Fibroblast of the conjunctiva (primary cell): ENCODE measurements around the gene SKP1.

Experiments used
- DNase-seq: peaks from one replicate; pipeline ENCODE4 v3.0.0-alpha.2; 2010; ENCODE audit warnings: low read depth

SKP1 gene

GRCh38 chr5:134113902-134114875 is 62.6 kb downstream of the SKP1 start, which contains the start of gene TCF7:
Gene TCF7, plus strand, starts transcription at chr5:134114681. Its CDS starts 226 bp downstream, at chr5:134114907.
- peak; percentile 43 for DNase-seq

- DNase-seq: no peak
Observed at GRCh38 chr5:134113363-134113889, 63.3 kb downstream of the SKP1 start.

GRCh38 chr5:134112726-134113362 is 63.9 kb downstream of the SKP1 start:
- DNase-seq: no peak

GRCh38 chr5:134111741-134112647 is 64.8 kb downstream of the SKP1 start:
- DNase-seq: no peak

DNA sequence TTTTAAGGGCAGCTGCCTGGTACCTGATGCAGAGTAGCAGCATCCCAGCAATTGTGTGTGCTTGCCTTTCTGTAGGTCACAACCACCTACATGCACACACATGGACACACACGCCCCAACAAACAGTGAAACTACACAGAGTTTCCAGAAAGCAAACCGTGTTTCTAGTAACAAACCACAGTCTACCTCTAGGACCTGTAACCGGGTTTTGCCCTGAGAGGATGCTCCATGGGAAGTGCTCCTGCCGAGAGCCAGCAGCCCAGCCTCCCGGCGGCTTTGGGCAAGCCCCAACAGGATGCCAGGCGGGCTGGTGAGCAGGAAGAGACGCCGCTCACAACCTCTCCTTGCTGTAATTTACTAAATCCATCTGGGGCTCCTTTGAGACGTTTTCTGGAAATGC is 66.4 kb downstream of the SKP1 start:
- no peak for DNase-seq

DNA sequence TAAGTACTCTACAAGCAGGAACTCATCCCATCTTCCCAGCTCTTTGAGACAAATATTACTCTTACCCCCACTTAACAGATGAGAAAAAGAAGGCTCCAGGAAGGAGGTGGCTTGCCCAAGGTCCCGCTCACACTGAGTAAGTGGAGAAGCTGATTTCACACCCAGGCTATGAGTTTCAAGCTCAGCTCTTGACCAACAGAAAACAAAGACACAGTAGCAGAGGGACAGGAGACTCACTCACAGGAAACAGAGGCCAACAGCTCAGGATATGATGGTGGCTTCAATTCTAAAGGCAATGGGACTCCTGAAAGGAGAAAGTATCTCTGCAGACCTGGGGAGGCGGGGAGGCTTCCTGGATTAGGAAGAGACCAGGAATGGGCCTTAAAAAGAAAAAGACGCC is 69.0 kb downstream of the SKP1 start:
- DNase-seq: no peak

DNA sequence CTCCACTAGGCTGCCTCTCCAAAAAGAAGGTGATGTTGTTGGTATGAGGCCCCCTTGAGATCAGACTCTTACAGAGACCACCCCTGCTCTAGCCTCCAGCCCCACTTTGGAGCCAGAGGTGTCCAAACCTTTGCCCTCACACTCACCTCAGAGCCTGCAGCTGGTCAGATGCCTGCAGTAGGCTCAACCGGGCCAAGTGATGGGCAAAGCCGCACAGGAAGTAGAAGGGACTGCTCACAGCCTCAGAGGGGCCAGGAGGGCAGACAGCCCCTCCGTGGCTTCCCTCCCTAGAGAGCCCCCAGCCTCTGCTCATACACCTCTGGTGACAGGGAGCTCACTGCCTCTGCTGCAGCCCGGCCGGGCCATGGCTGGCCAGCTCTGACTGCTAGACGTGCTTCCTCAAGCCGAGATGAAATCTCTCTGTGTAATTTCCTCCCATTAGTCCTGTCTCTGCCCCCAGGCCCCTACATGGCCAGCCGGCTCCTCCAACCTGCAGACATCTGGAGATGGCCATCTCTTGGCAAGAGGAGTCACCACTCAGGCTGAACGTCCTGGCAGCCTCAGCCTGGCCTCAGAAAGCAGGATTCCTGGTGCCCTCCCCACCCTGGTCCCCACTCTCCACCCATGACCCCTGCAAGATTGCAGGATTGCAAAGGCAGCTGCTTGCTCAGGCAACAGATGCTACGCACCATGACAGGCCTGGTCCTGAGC is 69.6 kb downstream of the SKP1 start:
- DNase-seq: no peak

DNA sequence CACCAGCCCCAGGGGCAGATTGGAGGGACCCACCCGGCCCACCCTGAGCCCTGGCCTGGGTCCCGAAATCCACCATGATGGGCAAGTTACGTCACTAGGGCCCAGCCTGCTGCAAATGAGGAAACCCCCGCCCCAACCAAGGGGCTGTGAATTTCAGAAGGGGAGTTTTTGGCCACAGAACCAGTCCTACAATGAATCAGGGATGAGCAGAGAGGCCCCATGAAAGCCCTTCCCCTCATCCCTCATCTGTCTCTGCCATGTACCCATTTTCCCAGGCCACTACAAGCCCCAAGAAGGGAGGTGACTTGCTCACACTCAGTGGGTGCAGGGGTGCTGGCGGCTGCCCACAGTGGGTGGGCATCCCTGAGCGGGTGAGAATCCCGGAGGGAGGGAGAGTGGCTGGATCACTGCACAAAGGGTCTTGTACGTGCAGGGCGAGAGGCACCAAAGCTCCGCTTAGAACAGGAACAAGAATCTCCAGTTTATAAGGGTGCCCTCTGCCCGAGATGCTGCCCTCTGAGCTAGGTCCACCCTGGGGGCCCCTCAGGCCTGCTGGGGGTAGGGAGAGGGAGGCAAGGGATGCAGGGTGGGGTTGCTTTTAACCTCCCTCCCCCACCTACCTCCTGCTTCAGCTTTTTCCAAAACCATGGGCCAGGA is 72.6 kb downstream of the SKP1 start:
- no peak for DNase-seq

GRCh38 chr5:134103397-134103796 is 73.4 kb downstream of the SKP1 start:
- DNase-seq: no peak

DNA sequence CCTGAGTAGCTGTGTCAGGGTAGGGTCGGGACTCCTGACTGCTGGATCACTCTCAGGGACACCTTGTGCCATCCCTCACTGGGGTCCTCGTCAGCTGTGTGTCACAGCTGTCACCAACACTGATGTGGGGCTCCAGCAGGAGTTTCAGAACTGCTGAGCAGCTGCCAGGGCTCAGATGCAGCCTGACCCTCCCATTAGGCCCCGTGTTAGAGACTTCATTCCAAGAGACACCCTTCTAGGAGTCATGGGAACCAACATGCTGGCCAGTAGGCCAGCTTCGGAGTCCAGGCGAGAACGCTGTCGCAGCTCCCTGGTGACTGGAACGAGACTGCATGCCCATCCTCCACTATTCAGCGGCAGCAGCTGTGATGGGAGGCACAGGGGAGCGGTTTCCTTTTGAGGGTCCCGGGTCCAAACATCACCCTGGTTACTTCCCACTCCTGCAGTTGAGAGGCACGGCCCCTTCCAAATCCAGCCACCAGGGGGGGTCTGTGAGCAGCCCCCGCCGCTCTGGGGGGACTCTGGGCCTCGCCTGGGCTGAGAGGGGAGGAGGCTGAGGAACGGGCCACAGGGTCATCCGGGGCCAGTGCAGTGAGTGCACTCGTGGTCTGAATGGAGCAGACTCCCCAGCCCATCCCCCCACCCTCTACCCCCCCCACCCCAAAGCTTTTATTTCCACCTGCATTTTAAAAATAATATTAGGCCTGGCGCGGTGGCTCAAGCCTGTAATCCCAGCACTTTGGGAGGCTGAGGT is 74.9 kb downstream of the SKP1 start:
- DNase-seq: no peak

DNA sequence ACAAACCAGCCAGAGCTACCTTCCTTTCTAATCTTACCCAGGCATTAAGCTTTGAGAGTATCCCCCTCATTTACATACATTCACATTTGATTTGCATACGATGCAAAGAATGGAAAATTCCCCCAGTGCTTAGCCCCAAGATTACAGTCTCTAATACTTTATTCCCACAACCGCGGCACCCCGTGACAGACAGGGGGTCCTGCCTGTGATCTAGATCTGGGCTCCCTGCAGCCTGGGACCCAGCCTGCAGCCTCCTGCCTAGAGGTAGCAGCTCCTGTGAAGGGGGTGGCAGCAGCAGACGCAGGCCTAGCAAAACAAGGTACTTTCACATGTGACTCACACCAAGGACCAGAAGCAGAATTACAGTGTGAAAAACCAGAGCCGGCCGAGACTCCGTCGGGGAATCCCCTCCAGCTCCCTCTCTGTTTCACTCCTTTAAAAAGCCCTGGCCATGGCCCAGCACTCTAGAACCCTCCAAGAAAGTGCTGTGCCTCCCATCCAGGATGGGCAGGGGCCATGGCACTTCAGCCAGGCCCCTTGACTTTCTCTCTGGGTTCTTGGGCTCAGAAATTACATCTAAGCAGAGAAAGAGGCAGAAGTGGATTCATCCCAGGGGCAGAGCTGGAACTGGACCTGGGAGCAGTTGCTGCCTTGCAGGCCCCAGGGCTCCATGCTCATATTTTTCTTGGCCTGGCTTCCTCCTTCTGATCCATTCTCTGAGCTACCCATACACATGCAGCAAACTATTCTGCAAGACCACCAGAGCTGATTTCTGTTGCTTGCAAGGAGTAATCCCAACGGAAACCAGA is 76.3 kb downstream of the SKP1 start:
- peak; percentile 22 for DNase-seq

- no peak for DNase-seq
Observed at GRCh38 chr5:134099939-134100282, 76.8 kb downstream of the SKP1 start.

- DNase-seq: no peak
Observed at GRCh38 chr5:134099288-134099872, 77.4 kb downstream of the SKP1 start.
